Muscle layer of duodenum (tissue), 2 donors: ENCODE data around the gene NBAS.
A peak's percentile ranks its signal among the peaks of the same experiment; 100 is the strongest.

Experiments
- H3K27ac ChIP-seq: one replicate; pipeline ENCODE4 v1.7.0; 2013; ENCODE audit warnings: mild to moderate bottlenecking, low read length
- H3K27me3 ChIP-seq: one replicate; pipeline ENCODE4 v1.7.0; 2013; ENCODE audit warnings: low read depth, mild to moderate bottlenecking, control low read depth, low read length
- H3K36me3 ChIP-seq, 2 donors: one replicate each; pipeline ENCODE4 v1.7.0; 2013; ENCODE audit warnings: low read length in 2 of 2, control low read depth in 1 of 2, mild to moderate bottlenecking in 1 of 2; ENCODE audit not compliant: insufficient read depth in 2 of 2, control insufficient read depth in 1 of 2
- H3K4me1 ChIP-seq, 2 donors: one replicate each; pipeline ENCODE4 v1.7.0; 2013; ENCODE audit warnings: low read length in 2 of 2, mild to moderate bottlenecking in 2 of 2, control low read depth in 1 of 2, moderate library complexity in 1 of 2; ENCODE audit not compliant: insufficient read depth in 2 of 2, control insufficient read depth in 1 of 2
- H3K4me3 ChIP-seq, 2 donors: one replicate each; pipeline ENCODE4 v1.7.0; 2013; ENCODE audit warnings: low read length in 2 of 2, low read depth in 1 of 2, mild to moderate bottlenecking in 1 of 2
- H3K9me3 ChIP-seq, 2 donors: one replicate each; pipeline ENCODE4 v1.7.0; 2013; ENCODE audit warnings: low read length in 2 of 2, control low read depth in 1 of 2, mild to moderate bottlenecking in 1 of 2; ENCODE audit not compliant: control insufficient read depth in 1 of 2
- donor health status: healthy.

NBAS gene

GRCh38 chr2:15172825-15173224, 388.3 kb downstream of the NBAS start:
- H3K9me3 ChIP-seq = no peaks in the 10 kb centered on the region
- H3K4me3 ChIP-seq = no peak overlapping the region
- no peak overlapping the region for H3K27ac ChIP-seq
- no peaks in the 10 kb centered on the region for H3K27me3 ChIP-seq
- H3K4me1 ChIP-seq = peaks cover 0 to 10% of the 10 kb centered on the region in 2 donors
- peaks cover 0 to 5% of the 10 kb centered on the region in 2 donors for H3K36me3 ChIP-seq

GRCh38 chr2:15170070-15170775, 390.9 kb downstream of the NBAS start:
- H3K4me1 ChIP-seq = peaks cover 0 to 10% of the 10 kb centered on the region in 2 donors
- peaks cover 3 to 13% of the 10 kb centered on the region in 2 donors for H3K36me3 ChIP-seq
- peak overlapping the region in 1 of 2 donors; percentile 3 for H3K4me3 ChIP-seq
- H3K9me3 ChIP-seq = no peaks in the 10 kb centered on the region
- H3K27ac ChIP-seq = peak overlapping the region; percentile 26
- H3K27me3 ChIP-seq = no peaks in the 10 kb centered on the region

DNA sequence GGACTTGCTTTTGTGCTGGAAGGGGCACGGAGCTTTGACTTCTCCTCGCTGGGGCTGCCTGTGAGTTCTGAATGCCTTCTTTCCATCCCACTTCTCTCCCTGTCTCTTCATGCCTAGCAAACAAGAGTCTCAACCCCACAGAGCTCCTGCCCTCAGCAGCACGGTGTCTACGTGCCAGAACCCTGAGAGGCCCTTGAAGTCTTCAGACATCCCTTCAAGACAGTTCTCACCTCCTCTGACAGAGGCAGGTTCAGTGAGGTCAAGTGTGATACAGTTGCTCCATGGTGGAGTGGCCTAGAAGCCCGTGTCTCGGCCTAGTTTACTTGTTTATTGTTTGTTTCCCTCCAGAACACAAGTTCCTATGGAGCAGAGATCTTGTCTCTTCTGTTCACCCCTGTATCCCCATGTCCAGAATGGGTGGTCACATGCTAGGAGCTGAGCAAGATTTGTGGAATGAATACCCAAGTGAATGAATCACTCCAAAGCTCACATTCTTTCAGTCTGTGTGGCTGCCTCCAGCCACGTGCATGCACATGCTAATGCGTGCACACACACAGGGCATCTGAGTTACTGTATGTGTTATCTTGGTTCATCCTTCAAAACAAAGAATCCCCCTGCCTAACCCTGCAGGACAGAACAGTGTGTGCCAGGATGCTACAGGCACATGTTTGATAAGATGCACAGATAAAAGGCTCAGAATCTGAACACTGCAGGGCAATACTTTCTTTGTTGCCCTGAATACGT, 391.6 kb downstream of the NBAS start:
- Histone ChIP-seq H3K27me3 (no peaks in the 10 kb centered on the region), H3K36me3 (peaks cover 3 to 13% of the 10 kb centered on the region in 2 donors), H3K4me1 (peaks cover 0 to 10% of the 10 kb centered on the region in 2 donors), H3K9me3 (no peaks in the 10 kb centered on the region), H3K4me3 (peak overlapping the region in 1 of 2 donors; percentile 3), H3K27ac (peak overlapping the region; percentile 26)

- peaks cover 3 to 13% of the 10 kb centered on the region in 2 donors for H3K36me3 ChIP-seq
- no peak overlapping the region for H3K4me3 ChIP-seq
- no peaks in the 10 kb centered on the region for H3K27me3 ChIP-seq
- no peaks in the 10 kb centered on the region for H3K9me3 ChIP-seq
- H3K4me1 ChIP-seq = peaks cover 0 to 10% of the 10 kb centered on the region in 2 donors
- no peak overlapping the region for H3K27ac ChIP-seq
Measured at GRCh38 chr2:15168116-15168515, 393.0 kb downstream of the NBAS start.

GRCh38 chr2:15166878-15167277, 394.3 kb downstream of the NBAS start:
- no peaks in the 10 kb centered on the region for H3K9me3 ChIP-seq
- H3K36me3 ChIP-seq = peaks cover 3 to 13% of the 10 kb centered on the region in 2 donors
- H3K4me3 ChIP-seq = no peak overlapping the region
- H3K27ac ChIP-seq = no peak overlapping the region
- no peaks in the 10 kb centered on the region for H3K27me3 ChIP-seq
- peaks cover 0 to 10% of the 10 kb centered on the region in 2 donors for H3K4me1 ChIP-seq

- Histone ChIP-seq H3K9me3 (no peaks in the 10 kb centered on the region), H3K27me3 (no peaks in the 10 kb centered on the region), H3K4me3 (no peak overlapping the region), H3K36me3 (peaks cover 3 to 13% of the 10 kb centered on the region in 2 donors), H3K4me1 (no peaks in the 10 kb centered on the region), H3K27ac (no peak overlapping the region)
Measured at GRCh38 chr2:15163326-15163725, 397.8 kb downstream of the NBAS start.

DNA sequence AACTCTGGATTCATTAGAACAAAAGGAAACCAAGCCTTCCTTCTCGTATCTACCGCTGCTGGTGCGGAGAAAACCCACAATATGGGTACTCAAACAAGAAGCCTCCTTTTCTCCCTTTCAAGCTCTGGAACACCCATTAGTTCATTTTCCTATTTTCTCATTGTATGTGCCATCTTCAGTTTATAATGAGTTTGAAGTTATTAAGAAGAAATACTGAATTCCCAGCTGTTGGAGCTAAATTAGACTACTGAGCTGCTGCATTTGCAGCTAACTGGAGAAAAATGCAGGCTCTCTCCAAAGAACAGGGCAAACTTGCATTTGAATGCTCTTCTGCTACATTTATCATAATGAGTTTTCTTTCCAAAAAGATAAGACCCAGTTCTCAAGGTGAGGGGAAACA, 398.5 kb downstream of the NBAS start:
- Histone ChIP-seq H3K27me3 (no peaks in the 10 kb centered on the region), H3K36me3 (peaks cover 3 to 13% of the 10 kb centered on the region in 2 donors), H3K4me3 (no peak overlapping the region), H3K4me1 (no peaks in the 10 kb centered on the region), H3K27ac (no peak overlapping the region), H3K9me3 (no peaks in the 10 kb centered on the region)

DNA sequence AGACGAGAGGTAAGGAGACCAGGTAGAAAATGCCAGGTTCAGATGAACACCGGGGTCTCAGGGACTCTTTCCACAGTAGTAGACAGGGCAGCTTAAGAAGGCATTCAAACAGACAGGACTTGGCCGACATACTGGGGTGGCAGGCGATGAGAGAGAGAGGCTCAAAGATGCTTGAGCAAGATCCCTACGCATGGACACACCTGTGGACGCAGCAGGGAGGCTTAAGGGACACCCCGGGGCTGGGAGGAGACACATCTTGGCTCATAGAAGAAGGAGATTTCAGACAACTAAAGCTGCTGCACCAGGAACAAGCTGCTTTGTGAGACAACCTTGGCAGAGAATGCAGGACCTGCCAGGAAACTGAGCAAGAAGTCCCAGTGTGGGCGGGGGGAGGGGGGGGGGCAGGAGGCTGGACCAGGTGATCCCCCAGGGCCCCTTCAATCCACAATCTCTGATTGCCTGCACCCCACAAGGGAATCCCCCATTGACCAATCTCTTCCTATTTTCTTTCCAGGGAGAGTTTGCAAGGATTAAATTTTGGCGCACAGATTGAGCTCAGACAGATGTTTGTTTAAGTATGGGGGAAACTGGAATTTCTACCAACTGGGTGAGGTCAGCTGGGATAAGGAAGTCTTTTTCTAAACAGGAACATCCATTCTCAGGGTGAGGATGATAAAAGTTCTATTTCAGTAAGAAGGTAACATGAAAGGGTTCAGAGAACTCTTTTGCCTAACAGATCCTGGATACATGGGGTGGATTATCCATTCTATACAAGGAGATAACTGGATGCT, 400.7 kb downstream of the NBAS start:
- Histone ChIP-seq H3K27me3 (no peaks in the 10 kb centered on the region), H3K4me3 (no peak overlapping the region), H3K9me3 (no peaks in the 10 kb centered on the region), H3K36me3 (no peaks in the 10 kb centered on the region), H3K4me1 (no peaks in the 10 kb centered on the region), H3K27ac (no peak overlapping the region)

- H3K36me3 ChIP-seq = no peaks in the 10 kb centered on the region
- H3K4me1 ChIP-seq = no peaks in the 10 kb centered on the region
- H3K4me3 ChIP-seq = no peak overlapping the region
- no peaks in the 10 kb centered on the region for H3K9me3 ChIP-seq
- no peak overlapping the region for H3K27ac ChIP-seq
- no peaks in the 10 kb centered on the region for H3K27me3 ChIP-seq
Measured at GRCh38 chr2:15159751-15160177, 401.4 kb downstream of the NBAS start.

DNA sequence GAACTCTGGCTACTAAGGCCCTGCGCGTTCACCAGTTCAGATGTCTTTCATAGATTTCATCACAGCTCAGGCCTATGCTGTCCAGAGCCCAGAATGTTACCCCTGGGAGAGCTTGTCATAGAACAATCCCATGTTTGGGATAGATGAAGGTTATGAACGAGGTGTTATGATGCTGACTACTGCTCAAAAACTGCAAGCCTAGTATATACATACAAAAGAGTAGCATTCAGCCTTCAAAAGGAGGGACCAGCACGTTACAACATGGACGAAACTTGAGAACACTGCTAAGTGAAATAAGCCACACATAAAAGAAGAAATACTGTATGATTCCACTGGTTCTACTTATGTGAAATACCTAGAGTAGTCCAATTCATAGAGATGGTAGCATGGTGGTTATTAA, 401.9 kb downstream of the NBAS start:
- no peak overlapping the region for H3K27ac ChIP-seq
- no peaks in the 10 kb centered on the region for H3K4me1 ChIP-seq
- no peaks in the 10 kb centered on the region for H3K9me3 ChIP-seq
- no peak overlapping the region for H3K4me3 ChIP-seq
- H3K27me3 ChIP-seq = no peaks in the 10 kb centered on the region
- no peaks in the 10 kb centered on the region for H3K36me3 ChIP-seq

DNA sequence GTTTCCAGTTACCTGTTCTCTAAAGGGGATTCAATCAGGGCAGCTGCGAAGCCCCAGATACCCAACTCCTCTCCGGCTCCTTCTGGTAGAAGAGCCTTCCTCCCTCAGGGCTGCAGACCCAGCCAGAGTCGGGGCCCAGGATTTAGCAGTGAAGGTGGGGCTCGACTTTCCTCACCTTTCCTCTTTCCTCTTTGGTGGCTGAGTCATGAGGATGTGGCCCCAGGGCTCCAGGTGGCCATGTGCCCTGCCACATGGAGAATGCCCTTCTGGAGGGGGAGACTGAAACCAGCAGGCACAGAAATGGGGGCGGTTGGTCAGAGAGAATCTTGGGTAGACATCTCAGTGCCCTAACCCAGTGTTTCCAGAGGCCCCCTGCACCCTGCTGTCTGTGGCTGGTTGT, 402.6 kb downstream of the NBAS start:
- no peaks in the 10 kb centered on the region for H3K36me3 ChIP-seq
- H3K4me3 ChIP-seq = no peak overlapping the region
- no peaks in the 10 kb centered on the region for H3K27me3 ChIP-seq
- no peak overlapping the region for H3K27ac ChIP-seq
- no peaks in the 10 kb centered on the region for H3K9me3 ChIP-seq
- no peaks in the 10 kb centered on the region for H3K4me1 ChIP-seq
